ENCODE measurements around the gene GOLGA3.
"Not testable (repeated sequence)": the region's sequence is repeated elsewhere in the genome, so short reads cannot be mapped to it uniquely, and the experiment has no call there.

Gene GOLGA3

DNA sequence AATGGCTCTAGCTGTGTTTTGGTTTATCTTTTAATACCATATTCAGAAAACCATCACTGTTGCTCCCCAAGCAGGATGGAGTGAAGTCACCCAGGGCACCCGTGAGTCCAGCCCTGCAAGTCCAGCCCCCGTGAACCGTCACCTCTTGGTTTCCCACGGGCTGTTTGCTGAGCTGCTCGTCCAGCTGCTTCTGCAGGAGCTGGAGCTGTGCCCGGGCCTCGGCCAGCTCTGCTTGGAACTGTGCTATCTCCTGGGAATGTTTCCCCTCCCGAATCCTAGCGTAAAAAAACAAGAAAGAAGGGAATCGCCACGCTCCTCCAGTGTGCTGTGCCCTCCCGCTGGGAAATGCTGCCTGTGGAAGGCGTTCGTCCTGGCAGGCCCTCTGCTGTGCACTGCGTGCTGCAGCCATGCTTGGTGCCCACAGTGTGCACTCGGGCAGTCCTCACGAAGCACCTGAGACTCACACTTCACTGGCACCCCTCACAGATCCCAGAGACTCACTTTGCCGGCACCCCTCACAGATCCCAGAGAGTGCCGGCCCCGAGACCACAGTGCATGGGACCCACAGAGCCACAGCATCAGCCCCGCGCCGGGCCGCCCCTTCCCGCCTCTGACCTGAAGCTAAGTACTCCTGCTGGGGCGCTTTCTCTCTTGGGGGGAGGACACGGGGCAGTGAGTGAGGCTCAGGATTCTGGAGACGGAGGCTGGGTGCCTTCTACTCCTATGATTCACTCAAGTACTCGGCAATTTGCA, 51.7 kb downstream of the GOLGA3 start:
- Histone ChIP-seq H3K36me3 (replicated peaks in 1 of 2; ENCODE audit: control insufficient read depth in 2 of 2, insufficient read depth in 2 of 2, low read length in 2 of 2) (peaks cover 49 to 90% of the 10 kb centered on the region in 2 donors), H2AK5ac (ENCODE audit: low read depth, low read length) (no peak overlapping the region), H3K14ac (ENCODE audit: low read length) (no peak overlapping the region), H2BK12ac (ENCODE audit: low read length) (peak overlapping the region; percentile 46), H3K27ac (replicated peaks; ENCODE audit: low read length) (no peak overlapping the region), H3K9me3 (replicated peaks in 1 of 2; ENCODE audit: control insufficient read depth in 2 of 2, insufficient read depth in 1 of 2, low read depth in 1 of 2, low read length in 2 of 2) (no peaks in the 10 kb centered on the region), H4K8ac (ENCODE audit: low read depth, low read length) (no peak overlapping the region), H2BK120ac (ENCODE audit: low read depth, low read length) (no peak overlapping the region), H3K18ac (ENCODE audit: low read length) (no peak overlapping the region), H3K9ac (ENCODE audit: low read depth, low read length, poor library complexity) (no peak overlapping the region), H3K27me3 (ENCODE audit: control insufficient read depth in 3 of 3, insufficient read depth in 3 of 3, low read depth in 1 of 3, low read length in 3 of 3) (no peaks in the 10 kb centered on the region), H2BK15ac (ENCODE audit: low read length) (no peak overlapping the region), H2BK5ac (ENCODE audit: low read length) (peak overlapping the region; percentile 48), H3K23ac (ENCODE audit: low read depth, low read length, poor library complexity) (no peak overlapping the region), H3K4me3 (ENCODE audit: low read length in 2 of 2) (peak overlapping the region in 1 of 2 donors; percentile 59), H3K4me2 (ENCODE audit: insufficient read depth, low read length, poor library complexity, severe bottlenecking) (no peak overlapping the region), H3K79me1 (ENCODE audit: low read depth, low read length) (peaks cover 6% of the 10 kb centered on the region), H3K4me1 (ENCODE audit: control insufficient read depth in 2 of 2, insufficient read depth in 1 of 2, low read depth in 1 of 2, low read length in 2 of 2) (no peaks in the 10 kb centered on the region), H4K91ac (ENCODE audit: low read depth, low read length, poor library complexity) (no peak overlapping the region), H3K4ac (ENCODE audit: low read length) (no peak overlapping the region), H2AFZ (ENCODE audit: low read length) (no peak overlapping the region)
- WGBS, 2 donors (ENCODE audit: extremely low coverage in 2 of 2, insufficient read length in 2 of 2, insufficient replicate concordance in 1 of 2), result no CpG with 5 or more reads among the region's 29 CpGs
- DNase-seq (ENCODE audit: low spot score), result no peak

DNA sequence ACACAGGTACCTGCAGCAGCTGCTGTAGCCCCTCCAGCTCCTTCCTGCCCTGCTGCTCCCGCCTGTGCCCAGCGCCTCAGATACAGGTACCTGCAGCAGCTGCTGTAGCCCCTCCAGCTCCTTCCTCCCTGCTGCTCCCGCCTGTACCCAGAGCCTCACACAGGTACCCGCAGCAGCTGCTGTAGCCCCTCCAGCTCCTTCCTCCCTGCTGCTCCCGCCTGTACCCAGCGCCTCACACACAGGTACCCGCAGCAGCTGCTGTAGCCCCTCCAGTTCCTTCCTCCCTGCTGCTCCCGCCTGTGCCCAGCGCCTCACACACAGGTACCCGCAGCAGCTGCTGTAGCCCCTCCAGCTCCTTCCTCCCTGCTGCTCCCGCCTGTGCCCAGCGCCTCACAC, 52.4 kb downstream of the GOLGA3 start:
- not testable (repeated sequence) for H4K91ac ChIP-seq (ENCODE audit: low read depth, low read length, poor library complexity); H3K14ac ChIP-seq (ENCODE audit: low read length); H3K18ac ChIP-seq (ENCODE audit: low read length); H3K4me2 ChIP-seq (ENCODE audit: insufficient read depth, low read length, poor library complexity, severe bottlenecking); H3K4me3 ChIP-seq (ENCODE audit: low read length in 2 of 2); H3K9me3 ChIP-seq (replicated peaks in 1 of 2; ENCODE audit: control insufficient read depth in 2 of 2, insufficient read depth in 1 of 2, low read depth in 1 of 2, low read length in 2 of 2); H3K79me1 ChIP-seq (ENCODE audit: low read depth, low read length); H3K9ac ChIP-seq (ENCODE audit: low read depth, low read length, poor library complexity); H2BK15ac ChIP-seq (ENCODE audit: low read length); DNase-seq (ENCODE audit: low spot score); H2AK5ac ChIP-seq (ENCODE audit: low read depth, low read length); H2AFZ ChIP-seq (ENCODE audit: low read length); H2BK120ac ChIP-seq (ENCODE audit: low read depth, low read length); H3K27me3 ChIP-seq (ENCODE audit: control insufficient read depth in 3 of 3, insufficient read depth in 3 of 3, low read depth in 1 of 3, low read length in 3 of 3); H4K8ac ChIP-seq (ENCODE audit: low read depth, low read length); H2BK5ac ChIP-seq (ENCODE audit: low read length); H2BK12ac ChIP-seq (ENCODE audit: low read length); H3K4ac ChIP-seq (ENCODE audit: low read length); H3K27ac ChIP-seq (replicated peaks; ENCODE audit: low read length); H3K4me1 ChIP-seq (ENCODE audit: control insufficient read depth in 2 of 2, insufficient read depth in 1 of 2, low read depth in 1 of 2, low read length in 2 of 2)
- WGBS, 2 donors (ENCODE audit: extremely low coverage in 2 of 2, insufficient read length in 2 of 2, insufficient replicate concordance in 1 of 2), result no CpG with 5 or more reads among the region's 12 CpGs
- peak overlapping the region; percentile 55 for H3K23ac ChIP-seq (ENCODE audit: low read depth, low read length, poor library complexity)
- H3K36me3 ChIP-seq (replicated peaks in 1 of 2; ENCODE audit: control insufficient read depth in 2 of 2, insufficient read depth in 2 of 2, low read length in 2 of 2), result peaks cover 49 to 90% of the 10 kb centered on the region in 2 donors

DNA sequence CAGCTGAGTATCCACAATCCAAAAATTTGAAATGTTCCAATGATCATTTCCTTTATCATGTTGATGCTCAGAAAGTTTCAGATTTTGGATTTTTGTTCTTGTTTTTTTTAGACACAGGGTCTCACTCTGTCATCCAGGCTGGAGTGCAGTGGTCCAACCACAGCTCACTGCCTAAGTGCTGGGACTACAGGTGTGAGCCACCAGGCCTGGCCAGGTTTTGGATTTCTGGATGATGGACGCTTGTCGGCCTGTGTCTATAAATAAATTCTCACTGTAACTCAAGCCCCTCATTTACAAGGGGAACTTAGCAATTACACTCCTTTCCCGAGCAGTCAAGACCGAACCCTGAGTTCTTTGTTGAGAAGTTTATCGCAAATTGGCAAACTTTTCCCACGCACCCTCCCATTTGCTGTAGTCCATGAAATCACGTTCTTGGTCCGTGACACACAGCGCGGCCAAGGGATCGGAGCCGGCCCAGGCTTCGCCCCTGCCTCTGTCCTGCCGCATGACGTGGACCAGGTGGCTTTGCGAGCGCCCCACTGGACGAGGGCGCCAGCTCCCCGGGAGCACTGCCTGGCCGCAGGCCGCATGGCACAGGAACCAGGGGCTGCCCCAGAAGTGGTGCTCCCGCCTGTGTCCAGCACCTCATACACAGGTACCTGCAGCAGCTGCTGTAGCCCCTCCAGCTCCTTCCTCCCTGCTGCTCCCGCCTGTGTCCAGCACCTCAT, 53.0 kb downstream of the GOLGA3 start:
- H2BK120ac ChIP-seq (ENCODE audit: low read depth, low read length), result no peak overlapping the region
- H3K79me1 ChIP-seq (ENCODE audit: low read depth, low read length), result peaks cover 5% of the 10 kb centered on the region
- no peak overlapping the region for H2BK5ac ChIP-seq (ENCODE audit: low read length)
- H4K91ac ChIP-seq (ENCODE audit: low read depth, low read length, poor library complexity), result no peak overlapping the region
- H4K8ac ChIP-seq (ENCODE audit: low read depth, low read length), result no peak overlapping the region
- H3K4me1 ChIP-seq (ENCODE audit: control insufficient read depth in 2 of 2, insufficient read depth in 1 of 2, low read depth in 1 of 2, low read length in 2 of 2), result no peaks in the 10 kb centered on the region
- no peak overlapping the region for H3K18ac ChIP-seq (ENCODE audit: low read length)
- WGBS, 2 donors (ENCODE audit: extremely low coverage in 2 of 2, insufficient read length in 2 of 2, insufficient replicate concordance in 1 of 2), result no CpG with 5 or more reads among the region's 24 CpGs
- H3K14ac ChIP-seq (ENCODE audit: low read length), result no peak overlapping the region
- H3K4me2 ChIP-seq (ENCODE audit: insufficient read depth, low read length, poor library complexity, severe bottlenecking), result no peak overlapping the region
- no peaks in the 10 kb centered on the region for H3K9me3 ChIP-seq (replicated peaks in 1 of 2; ENCODE audit: control insufficient read depth in 2 of 2, insufficient read depth in 1 of 2, low read depth in 1 of 2, low read length in 2 of 2)
- H3K27me3 ChIP-seq (ENCODE audit: control insufficient read depth in 3 of 3, insufficient read depth in 3 of 3, low read depth in 1 of 3, low read length in 3 of 3), result no peaks in the 10 kb centered on the region
- no peak overlapping the region for H2AFZ ChIP-seq (ENCODE audit: low read length)
- H2BK12ac ChIP-seq (ENCODE audit: low read length), result no peak overlapping the region
- no peak overlapping the region for H3K4ac ChIP-seq (ENCODE audit: low read length)
- no peak overlapping the region for H2BK15ac ChIP-seq (ENCODE audit: low read length)
- DNase-seq (ENCODE audit: low spot score), result no peak
- H3K27ac ChIP-seq (replicated peaks; ENCODE audit: low read length), result no peak overlapping the region
- peak overlapping the region; percentile 55 for H3K23ac ChIP-seq (ENCODE audit: low read depth, low read length, poor library complexity)
- peaks cover 46 to 90% of the 10 kb centered on the region in 2 donors for H3K36me3 ChIP-seq (replicated peaks in 1 of 2; ENCODE audit: control insufficient read depth in 2 of 2, insufficient read depth in 2 of 2, low read length in 2 of 2)
- H2AK5ac ChIP-seq (ENCODE audit: low read depth, low read length), result no peak overlapping the region
- no peak overlapping the region for H3K4me3 ChIP-seq (ENCODE audit: low read length in 2 of 2)
- H3K9ac ChIP-seq (ENCODE audit: low read depth, low read length, poor library complexity), result no peak overlapping the region

DNA sequence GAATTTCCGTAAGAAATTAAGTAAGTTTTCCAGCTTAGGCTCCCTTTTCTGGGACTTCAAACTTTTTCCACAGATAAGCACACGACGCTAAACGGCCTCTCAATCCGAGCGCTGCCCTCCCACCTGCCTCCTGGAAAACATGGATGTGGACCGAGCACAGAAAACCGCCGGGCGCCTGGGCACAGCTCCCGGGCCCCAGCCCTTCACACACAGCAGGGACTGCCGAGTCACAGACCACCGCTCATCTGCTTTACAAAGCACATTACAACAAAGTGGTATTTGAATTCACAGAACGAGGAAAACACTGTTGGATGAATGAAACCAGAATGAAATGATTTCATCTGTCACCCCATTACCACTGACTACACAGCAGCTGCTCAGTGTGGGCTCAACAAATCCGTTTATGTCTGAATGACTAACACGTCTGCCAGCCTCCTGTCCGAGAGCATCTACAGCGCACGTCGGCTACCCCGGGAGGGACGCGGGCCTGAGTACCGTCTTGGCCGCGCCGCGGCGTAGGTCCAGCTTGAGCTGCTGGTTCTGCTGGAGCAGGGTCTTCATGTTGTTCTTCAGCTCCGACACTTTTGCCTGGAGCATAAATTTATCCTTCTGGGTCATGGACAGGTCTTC, 53.9 kb downstream of the GOLGA3 start:
- Histone ChIP-seq H2AFZ (ENCODE audit: low read length) (no peak overlapping the region), H4K91ac (ENCODE audit: low read depth, low read length, poor library complexity) (no peak overlapping the region), H3K4me3 (ENCODE audit: low read length in 2 of 2) (no peak overlapping the region), H3K9me3 (replicated peaks in 1 of 2; ENCODE audit: control insufficient read depth in 2 of 2, insufficient read depth in 1 of 2, low read depth in 1 of 2, low read length in 2 of 2) (no peaks in the 10 kb centered on the region), H2BK120ac (ENCODE audit: low read depth, low read length) (no peak overlapping the region), H3K14ac (ENCODE audit: low read length) (no peak overlapping the region), H3K79me1 (ENCODE audit: low read depth, low read length) (peaks cover 5% of the 10 kb centered on the region), H2BK5ac (ENCODE audit: low read length) (no peak overlapping the region), H2BK12ac (ENCODE audit: low read length) (no peak overlapping the region), H3K27ac (replicated peaks; ENCODE audit: low read length) (no peak overlapping the region), H3K4me2 (ENCODE audit: insufficient read depth, low read length, poor library complexity, severe bottlenecking) (no peak overlapping the region), H2AK5ac (ENCODE audit: low read depth, low read length) (no peak overlapping the region), H3K18ac (ENCODE audit: low read length) (no peak overlapping the region), H3K27me3 (ENCODE audit: control insufficient read depth in 3 of 3, insufficient read depth in 3 of 3, low read depth in 1 of 3, low read length in 3 of 3) (no peaks in the 10 kb centered on the region), H3K4ac (ENCODE audit: low read length) (no peak overlapping the region), H3K36me3 (replicated peaks in 1 of 2; ENCODE audit: control insufficient read depth in 2 of 2, insufficient read depth in 2 of 2, low read length in 2 of 2) (peaks cover 38 to 88% of the 10 kb centered on the region in 2 donors), H3K9ac (ENCODE audit: low read depth, low read length, poor library complexity) (no peak overlapping the region), H3K23ac (ENCODE audit: low read depth, low read length, poor library complexity) (no peak overlapping the region), H3K4me1 (ENCODE audit: control insufficient read depth in 2 of 2, insufficient read depth in 1 of 2, low read depth in 1 of 2, low read length in 2 of 2) (no peaks in the 10 kb centered on the region), H2BK15ac (ENCODE audit: low read length) (no peak overlapping the region), H4K8ac (ENCODE audit: low read depth, low read length) (no peak overlapping the region)
- no CpG with 5 or more reads among the region's 30 CpGs for WGBS, 2 donors (ENCODE audit: extremely low coverage in 2 of 2, insufficient read length in 2 of 2, insufficient replicate concordance in 1 of 2)
- DNase-seq (ENCODE audit: low spot score), result no peak

All from neuronal stem cell (in vitro differentiated cells).